Islet precursor cell (in vitro differentiated cells): ENCODE results near the gene HOXB7.
A peak's percentile ranks its signal among the peaks of the same experiment; 100 is the strongest.

Source experiments
- DNase-seq: peaks from one replicate; pipeline ENCODE4 v3.0.0-alpha.2; 2018

The HOXB7 gene

GRCh38 chr17:48610282-48611211, at the start of gene HOXB7:
Gene HOXB7 (minus strand): TSS chr17:48611017. CDS start chr17:48610918, 99 bp downstream.
- DNase-seq, result peak; percentile 83

GRCh38 chr17:48655913-48656312, 45.1 kb upstream of the HOXB7 start:
- DNase-seq, result no peak

- DNase-seq, result no peak
Measured at GRCh38 chr17:48649741-48650140, 38.9 kb upstream of the HOXB7 start.

- DNase-seq, result no peak
Measured at GRCh38 chr17:48647963-48648245, 37.1 kb upstream of the HOXB7 start.

GRCh38 chr17:48647103-48647962, 36.5 kb upstream of the HOXB7 start:
- DNase-seq, result peak; percentile 85

- peak; percentile 95 for DNase-seq
Measured at GRCh38 chr17:48646183-48647102, 35.6 kb upstream of the HOXB7 start.

- DNase-seq, result no peak
Measured at GRCh38 chr17:48645639-48646182, 34.9 kb upstream of the HOXB7 start.

GRCh38 chr17:48644910-48645557, 34.2 kb upstream of the HOXB7 start:
- peak; percentile 54 for DNase-seq

- peak; percentile 47 for DNase-seq
Measured at GRCh38 chr17:48644159-48644558, 33.3 kb upstream of the HOXB7 start.

- DNase-seq, result no peak
Measured at GRCh38 chr17:48643697-48644012, 32.8 kb upstream of the HOXB7 start.

GRCh38 chr17:48642843-48643696, 32.3 kb upstream of the HOXB7 start:
- no peak for DNase-seq

GRCh38 chr17:48642059-48642842, 31.4 kb upstream of the HOXB7 start:
- peak; percentile 98 for DNase-seq

- peak; percentile 55 for DNase-seq
Measured at GRCh38 chr17:48641541-48642058, 30.8 kb upstream of the HOXB7 start.

GRCh38 chr17:48640858-48641180, 30.0 kb upstream of the HOXB7 start:
- DNase-seq, result no peak

GRCh38 chr17:48639982-48640857, 29.4 kb upstream of the HOXB7 start:
- DNase-seq, result peak; percentile 52

GRCh38 chr17:48639136-48639535, 28.3 kb upstream of the HOXB7 start:
- DNase-seq, result peak; percentile 62

- peak; percentile 78 for DNase-seq
Measured at GRCh38 chr17:48637323-48638260, 26.8 kb upstream of the HOXB7 start.
